ENCODE measurements around the gene PTPN18. TPM values are rescaled to one million over a fixed set of nuclear protein-coding genes. Genes with fewer than 3 reads are reported as not detected.

The PTPN18 gene
- total and polyA plus RNA-seq, 2 of the 4 experiments (the other 2 are of a cell fraction): 9.7 to 15.5 TPM

DNA sequence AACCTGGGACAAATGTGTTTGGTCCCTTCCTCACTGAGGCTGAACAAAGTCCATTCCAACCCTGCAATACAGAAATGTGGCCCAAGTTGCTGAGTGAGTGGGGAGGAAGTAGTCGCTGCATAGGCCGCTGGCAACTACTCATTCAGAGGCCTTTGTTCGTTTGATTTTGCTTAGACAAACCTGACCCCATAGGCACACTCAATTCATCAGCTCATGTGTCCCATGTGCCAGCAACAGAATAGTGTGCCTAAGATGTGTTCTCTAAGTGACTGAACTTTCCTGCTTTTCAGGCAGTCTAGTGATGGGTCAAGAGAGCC is 23.0 kb downstream of the PTPN18 start:
- no peak overlapping the region for H2AK9ac ChIP-seq (replicated peaks; ENCODE audit: low read depth, low read length, poor library complexity)
- intact Hi-C loops (cut with micrococcal nuclease) (no loop called here), in situ Hi-C loops (cut with MboI; ENCODE audit: low sequenced_read_pairs) (no loop called here), dilution Hi-C loops (cut with HindIII; ENCODE audit: low sequenced_read_pairs, unreplicated experiment) (no loop called here)
- TF ChIP-seq MXI1 (IDR thresholded peaks at IDR 0.05; ENCODE audit: borderline replicate concordance, low read depth, low read length): no peak
- TF ChIP-seq MAFK (IDR thresholded peaks at IDR 0.05; ENCODE audit: low read depth, low read length): no peak
- TF ChIP-seq BHLHE40 (IDR thresholded peaks at IDR 0.05; ENCODE audit: low read depth, low read length): no peak
- TF ChIP-seq RFX5 (IDR thresholded peaks at IDR 0.05; ENCODE audit: low read depth, low read length): no peak
- no peak for TF ChIP-seq RAD21 (IDR thresholded peaks at IDR 0.05; ENCODE audit: low read length)
- no peak for TF ChIP-seq POLR2A (IDR thresholded peaks at IDR 0.05; ENCODE audit: low read depth, low read length)
- no peak for TF ChIP-seq CHD1 (IDR thresholded peaks at IDR 0.05; ENCODE audit: low read depth, low read length)
- no peak for TF ChIP-seq RCOR1 (IDR thresholded peaks at IDR 0.05; ENCODE audit: insufficient replicate concordance, low read length)
- TF ChIP-seq MAZ (IDR thresholded peaks at IDR 0.05; ENCODE audit: borderline replicate concordance, low read depth, low read length): no peak
- TF ChIP-seq, protein P1, sequence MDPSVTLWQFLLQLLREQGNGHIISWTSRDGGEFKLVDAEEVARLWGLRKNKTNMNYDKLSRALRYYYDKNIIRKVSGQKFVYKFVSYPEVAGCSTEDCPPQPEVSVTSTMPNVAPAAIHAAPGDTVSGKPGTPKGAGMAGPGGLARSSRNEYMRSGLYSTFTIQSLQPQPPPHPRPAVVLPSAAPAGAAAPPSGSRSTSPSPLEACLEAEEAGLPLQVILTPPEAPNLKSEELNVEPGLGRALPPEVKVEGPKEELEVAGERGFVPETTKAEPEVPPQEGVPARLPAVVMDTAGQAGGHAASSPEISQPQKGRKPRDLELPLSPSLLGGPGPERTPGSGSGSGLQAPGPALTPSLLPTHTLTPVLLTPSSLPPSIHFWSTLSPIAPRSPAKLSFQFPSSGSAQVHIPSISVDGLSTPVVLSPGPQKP (IDR thresholded peaks at IDR 0.05; ENCODE audit: borderline replicate concordance, low read depth, low read length): no peak
- TF ChIP-seq SMC3 (IDR thresholded peaks at IDR 0.05; ENCODE audit: low read depth, low read length): no peak
- TF ChIP-seq CTCF (conservative IDR thresholded peaks at IDR 0.05; ENCODE audit: low read depth, low read length): no peak
- TF ChIP-seq CEBPB (IDR thresholded peaks at IDR 0.05; ENCODE audit: low read depth, low read length): no peak
- no peak for TF ChIP-seq NFE2L2 (IDR thresholded peaks at IDR 0.05; ENCODE audit: low read depth, low read length)
- TF ChIP-seq, protein P2, sequence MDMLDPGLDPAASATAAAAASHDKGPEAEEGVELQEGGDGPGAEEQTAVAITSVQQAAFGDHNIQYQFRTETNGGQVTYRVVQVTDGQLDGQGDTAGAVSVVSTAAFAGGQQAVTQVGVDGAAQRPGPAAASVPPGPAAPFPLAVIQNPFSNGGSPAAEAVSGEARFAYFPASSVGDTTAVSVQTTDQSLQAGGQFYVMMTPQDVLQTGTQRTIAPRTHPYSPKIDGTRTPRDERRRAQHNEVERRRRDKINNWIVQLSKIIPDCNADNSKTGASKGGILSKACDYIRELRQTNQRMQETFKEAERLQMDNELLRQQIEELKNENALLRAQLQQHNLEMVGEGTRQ (IDR thresholded peaks at IDR 0.05; ENCODE audit: low read depth, low read length): no peak
- CTCF ChIA-PET: no interaction called here
- no peak overlapping the region for H3K4me3 ChIP-seq (ENCODE audit: insufficient read depth, low read depth, low read length)
- H3K14ac ChIP-seq (replicated peaks; ENCODE audit: low read depth, low read length): no peak overlapping the region
- POLR2A ChIA-PET (ENCODE audit: unreplicated experiment): interaction anchor here (0.6 kb wide), 1 partner anchor 16 kb away, joined by 3 read pairs; no protein-coding TSS in a partner anchor
- peaks cover 3% of the 10 kb centered on the region for H4K20me1 ChIP-seq (ENCODE audit: insufficient read depth, low read length)
- no peak overlapping the region for H3K56ac ChIP-seq (ENCODE audit: extremely low read depth, insufficient read depth, low read length)
- no peak overlapping the region for H3K4me2 ChIP-seq (ENCODE audit: low read depth, low read length)
- H3K23ac ChIP-seq (ENCODE audit: low read depth, low read length): no peak overlapping the region
- no peak overlapping the region for H2BK20ac ChIP-seq (ENCODE audit: low read depth, low read length)
- no TSS peak for BruUV-seq (replicated peaks)
- H4K5ac ChIP-seq (ENCODE audit: low read depth, low read length): no peak overlapping the region
- H3K27ac ChIP-seq (ENCODE audit: insufficient read depth, low read length): no peak overlapping the region
- peaks cover 28 to 79% of the 10 kb centered on the region in 2 experiments for H3K79me1 ChIP-seq (ENCODE audit: low read depth in 1 of 2, low read length in 2 of 2)
- H3K4ac ChIP-seq (ENCODE audit: low read depth, low read length): no peak overlapping the region
- no peak overlapping the region for H2BK120ac ChIP-seq (ENCODE audit: low read depth, low read length)
- no peaks in the 10 kb centered on the region for H3K27me3 ChIP-seq (ENCODE audit: control insufficient read depth, insufficient read depth, low read length)
- H3K4me1 ChIP-seq (ENCODE audit: control insufficient read depth, insufficient read depth, low read length): peaks cover 8% of the 10 kb centered on the region; the same call in 1 of the 2 replicates
- DNase-seq (no peak), ATAC-seq (ENCODE audit: low read depth) (no peak)
- peaks cover 19% of the 10 kb centered on the region for H3K9me1 ChIP-seq (ENCODE audit: insufficient read depth, low read length)
- H2BK15ac ChIP-seq (ENCODE audit: low read depth, low read length): no peak overlapping the region
- WGBS, 2 experiments (ENCODE audit: extremely low coverage in 2 of 2, insufficient read length in 1 of 2): no CpG with 5 or more reads among the region's 3 CpGs
- H3K9ac ChIP-seq (ENCODE audit: low read depth, low read length): no peak overlapping the region
- no peak overlapping the region for H2AK5ac ChIP-seq (ENCODE audit: low read depth, low read length)
- no peak overlapping the region for H2BK5ac ChIP-seq (ENCODE audit: low read depth, low read length, poor library complexity, severe bottlenecking)
- H4K91ac ChIP-seq (ENCODE audit: insufficient read depth, low read depth, low read length): no peak overlapping the region
- H4K8ac ChIP-seq (ENCODE audit: low read depth in 2 of 2, low read length in 2 of 2): no peak overlapping the region
- no peaks in the 10 kb centered on the region for H3K9me3 ChIP-seq (ENCODE audit: control insufficient read depth, insufficient read depth, low read length)
- H2AFZ ChIP-seq (replicated peaks; ENCODE audit: low read length, poor library complexity): no peak overlapping the region
- H3K18ac ChIP-seq (ENCODE audit: low read depth, low read length): no peak overlapping the region
- H3K36me3 ChIP-seq (ENCODE audit: control insufficient read depth, insufficient read depth, low read length): peaks cover 12% of the 10 kb centered on the region

Data from IMR-90 (cell line).